ENCODE results near the gene HYCC2. TPM values are rescaled to one million over a fixed set of nuclear protein-coding genes. Genes with fewer than 3 reads are reported as not detected.

HYCC2 gene
- total RNA-seq, 2 experiments from 2014 or later = 31.4 to 32.0 TPM

DNA sequence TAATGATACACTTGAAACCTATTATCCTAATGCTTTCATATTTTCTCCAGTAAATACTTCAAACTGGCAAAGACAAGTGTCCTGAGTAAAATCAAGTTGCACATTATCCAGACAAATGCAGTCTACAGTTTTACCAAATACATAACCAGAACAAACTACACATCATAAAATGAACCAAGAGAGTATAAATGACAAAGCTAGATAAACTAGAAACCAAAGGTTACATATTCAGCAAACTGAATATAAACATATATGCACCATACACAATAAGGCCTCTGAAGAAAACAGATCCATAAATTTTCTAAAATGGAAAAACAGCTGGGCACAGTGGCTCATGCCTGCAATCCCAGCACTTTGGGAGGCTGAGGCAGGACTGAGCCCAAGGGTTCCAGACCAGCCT lies 47.0 kb downstream of the HYCC2 start:
- CTCF ChIA-PET = interaction anchor here (1.0 to 1.1 kb wide), 3 partner anchors 8 to 62 kb away, joined by 3 read pairs; no protein-coding TSS in a partner anchor
- POLR2A ChIA-PET = no interaction called here
- H3K4me1 Mint-ChIP-seq = peaks cover 32% of the 10 kb centered on the region
- peaks cover 35% of the 10 kb centered on the region for H3K36me3 Mint-ChIP-seq (ENCODE audit: low read depth)
- H3K9me3 Mint-ChIP-seq = peaks cover 4% of the 10 kb centered on the region
- H3K4me3 Mint-ChIP-seq = no peak overlapping the region
- H3K27ac Mint-ChIP-seq = no peak overlapping the region
- no peaks in the 10 kb centered on the region for H3K27me3 Mint-ChIP-seq
- no peak for DNase-seq

DNA sequence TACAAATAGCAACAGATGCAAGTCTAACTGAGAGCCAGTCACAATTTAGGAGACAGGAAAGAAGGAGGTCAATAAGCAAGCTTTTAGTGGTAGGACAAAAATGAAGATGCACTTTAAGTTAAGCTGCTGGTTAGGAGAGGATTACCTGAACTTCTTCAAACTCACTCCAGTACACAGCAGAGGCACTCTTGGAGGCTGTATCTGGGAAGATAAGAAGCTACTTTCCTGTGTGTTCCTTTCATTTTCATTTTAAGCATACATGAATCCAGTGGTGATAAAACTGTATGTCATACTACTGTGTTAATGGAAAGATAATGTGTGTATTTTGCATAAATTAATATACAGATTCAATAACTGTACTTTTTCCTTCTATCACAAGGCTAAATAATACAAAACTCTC lies 49.6 kb downstream of the HYCC2 start:
- Mint-ChIP-seq H3K27me3 (no peaks in the 10 kb centered on the region), H3K4me1 (peaks cover 21% of the 10 kb centered on the region), H3K27ac (peak overlapping the region; percentile 62), H3K36me3 (ENCODE audit: low read depth) (peaks cover 22% of the 10 kb centered on the region), H3K9me3 (no peaks in the 10 kb centered on the region), H3K4me3 (no peak overlapping the region)
- ChIA-PET POLR2A (no interaction called here), CTCF (interaction anchor here (0.7 to 1.4 kb wide), 4 partner anchors 9 to 58 kb away, joined by 3 to 5 read pairs (median 4); partner anchors contain the start of gene ORC2)
- peak; percentile 15 for DNase-seq

Other genes starting within 250 kb of the HYCC2 start
- gene CLK1, start 207.0 kb downstream of the HYCC2 start, total RNA-seq = 100 to 1,000 TPM; 120 to 142 TPM
- gene PPIL3, start 182.6 kb downstream of the HYCC2 start, total RNA-seq = 10 to 100 TPM; 42.6 to 47.7 TPM
- 10 to 100 TPM; 32.5 to 37.1 TPM for gene NIF3L1, start 182.3 kb downstream of the HYCC2 start, total RNA-seq
- gene ORC2, start 108.0 kb downstream of the HYCC2 start, total RNA-seq = 10 to 100 TPM; 49.2 to 52.6 TPM
- gene NDUFB3, start 330 bp upstream of the HYCC2 start, total RNA-seq = 100 to 1,000 TPM; 134 to 147 TPM
- 100 to 1,000 TPM in 1 of 2 experiments, 10 to 100 TPM in 1; 98.4 to 106 TPM for gene CFLAR, start 44.5 kb upstream of the HYCC2 start, total RNA-seq
- gene CASP10, start 111.5 kb upstream of the HYCC2 start, total RNA-seq = 10 to 100 TPM; 45.0 to 49.6 TPM
- gene CASP8, start 188.9 kb upstream of the HYCC2 start, total RNA-seq = 10 to 100 TPM; 73.6 to 77.7 TPM

Measured in activated CD4-positive, alpha-beta T cell treated with anti-CD3 and anti-CD28 coated beads, Interleukin-2, amount 10 ng/mL, durations not matched to agents 7 days and 5 days (primary cell).